Activated T-helper 17 cell treated with anti-CD3 and anti-CD28 coated beads, Interleukin-2, amount 50 U/mL, for 72 hours (primary cell): ENCODE results near the gene PSRC1. TPM values are rescaled to one million over a fixed set of nuclear protein-coding genes. Genes with fewer than 3 reads are reported as not detected.
"Not testable (repeated sequence)": the region's sequence is repeated elsewhere in the genome, so short reads cannot be mapped to it uniquely, and the experiment has no call there.

Experiments used
- ATAC-seq: fragments of 150-1000 bp; cut with Tn5 transposase; replicated peaks from 2 replicates; pipeline ENCODE4 v1.10.0; 2021; ENCODE audit warnings: mild to moderate bottlenecking, moderate library complexity
- H3K27ac Mint-ChIP-seq: one replicate; pipeline ENCODE4 v1.8.0; 2022; ENCODE audit warnings: mixed read lengths
- H3K27me3 Mint-ChIP-seq: one replicate; pipeline ENCODE4 v1.8.0; 2022; ENCODE audit warnings: mixed read lengths
- H3K36me3 Mint-ChIP-seq: one replicate; pipeline ENCODE4 v1.8.0; 2022; ENCODE audit warnings: low read depth, mild to moderate bottlenecking, mixed read lengths
- H3K4me1 Mint-ChIP-seq: one replicate; pipeline ENCODE4 v1.8.0; 2022; ENCODE audit warnings: mixed read lengths
- H3K4me3 Mint-ChIP-seq: one replicate; pipeline ENCODE4 v1.8.0; 2022; ENCODE audit warnings: mild to moderate bottlenecking, mixed read lengths
- H3K9me3 Mint-ChIP-seq: one replicate; pipeline ENCODE4 v1.8.0; 2022; ENCODE audit warnings: mixed read lengths
- total RNA-seq, 2 donors: library from RNA; stranded (reverse); gene quantifications; one replicate each; pipeline ENCODE4 v1.2.3, GENCODE V29; 2022

Gene PSRC1
- total RNA-seq, 2 donors from 2014 or later, result 17.5 to 20.3 TPM

GRCh38 chr1:109304226-109304920 lies 21.4 kb upstream of the PSRC1 start:
- no peak for ATAC-seq
- H3K4me3 Mint-ChIP-seq, result no peak overlapping the region
- peaks cover 11% of the 10 kb centered on the region for H3K27me3 Mint-ChIP-seq
- no peak overlapping the region for H3K27ac Mint-ChIP-seq
- no peaks in the 10 kb centered on the region for H3K9me3 Mint-ChIP-seq
- H3K36me3 Mint-ChIP-seq, result no peaks in the 10 kb centered on the region
- H3K4me1 Mint-ChIP-seq, result no peaks in the 10 kb centered on the region

GRCh38 chr1:109301874-109302273 lies 18.9 kb upstream of the PSRC1 start:
- Mint-ChIP-seq H3K4me3 (no peak overlapping the region), H3K27me3 (peaks cover 9% of the 10 kb centered on the region), H3K27ac (no peak overlapping the region), H3K4me1 (peaks cover 3% of the 10 kb centered on the region), H3K36me3 (no peaks in the 10 kb centered on the region), H3K9me3 (no peaks in the 10 kb centered on the region)
- ATAC-seq, result no peak

GRCh38 chr1:109300650-109301151 lies 17.8 kb upstream of the PSRC1 start:
- no peaks in the 10 kb centered on the region for H3K36me3 Mint-ChIP-seq
- ATAC-seq, result no peak
- H3K27me3 Mint-ChIP-seq, result peaks cover 9% of the 10 kb centered on the region
- no peaks in the 10 kb centered on the region for H3K9me3 Mint-ChIP-seq
- H3K4me3 Mint-ChIP-seq, result no peak overlapping the region
- no peak overlapping the region for H3K27ac Mint-ChIP-seq
- H3K4me1 Mint-ChIP-seq, result peaks cover 3% of the 10 kb centered on the region

DNA sequence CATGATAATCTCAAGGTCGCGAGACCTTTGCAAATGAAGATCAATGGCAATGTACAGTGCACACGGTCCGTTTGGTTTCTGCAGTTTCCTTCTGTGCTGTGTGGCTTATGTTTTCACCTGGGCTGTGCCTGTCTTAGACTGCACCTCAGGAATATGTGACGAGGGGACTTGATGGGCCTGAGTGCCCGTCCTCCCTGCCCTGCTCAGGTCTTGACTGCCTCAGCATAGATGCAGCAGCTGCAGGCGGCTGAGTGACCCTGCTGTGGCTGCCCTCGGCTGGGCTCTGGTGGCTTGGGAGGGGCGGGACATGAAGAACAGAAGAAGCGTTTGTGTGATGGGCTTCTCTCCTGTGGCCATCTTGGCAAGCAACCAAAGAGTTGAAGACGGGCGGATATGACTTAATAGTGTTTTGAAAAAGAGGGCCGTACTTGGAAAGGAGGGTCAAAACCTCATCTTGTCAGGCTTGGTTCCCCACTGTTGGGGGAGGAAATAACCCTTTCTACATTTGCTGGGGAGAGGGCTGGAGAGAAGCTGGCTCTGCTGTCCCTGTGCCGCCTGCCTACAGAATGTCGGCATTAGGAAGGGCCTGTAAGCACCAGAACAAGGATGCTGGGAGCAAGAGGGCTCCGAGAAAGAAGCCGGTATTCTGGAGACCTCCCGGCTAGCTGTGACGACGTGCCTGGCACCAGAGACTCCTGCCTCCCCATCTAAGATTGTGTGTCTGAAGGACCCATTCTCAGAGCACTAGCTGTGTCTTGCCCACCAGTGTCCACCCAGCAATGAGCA lies 16.8 kb upstream of the PSRC1 start:
- H3K27me3 Mint-ChIP-seq, result peaks cover 11% of the 10 kb centered on the region
- H3K4me1 Mint-ChIP-seq, result peaks cover 3% of the 10 kb centered on the region
- no peaks in the 10 kb centered on the region for H3K36me3 Mint-ChIP-seq
- no peaks in the 10 kb centered on the region for H3K9me3 Mint-ChIP-seq
- H3K4me3 Mint-ChIP-seq, result no peak overlapping the region
- ATAC-seq, result no peak
- H3K27ac Mint-ChIP-seq, result peak overlapping the region; percentile 16

GRCh38 chr1:109298666-109299557 lies 16.0 kb upstream of the PSRC1 start:
- no peaks in the 10 kb centered on the region for H3K36me3 Mint-ChIP-seq
- H3K27me3 Mint-ChIP-seq, result peaks cover 12% of the 10 kb centered on the region
- H3K9me3 Mint-ChIP-seq, result no peaks in the 10 kb centered on the region
- peak overlapping the region; percentile 16 for H3K27ac Mint-ChIP-seq
- ATAC-seq, result peak; percentile 76
- H3K4me3 Mint-ChIP-seq, result no peak overlapping the region
- H3K4me1 Mint-ChIP-seq, result peaks cover 3% of the 10 kb centered on the region

DNA sequence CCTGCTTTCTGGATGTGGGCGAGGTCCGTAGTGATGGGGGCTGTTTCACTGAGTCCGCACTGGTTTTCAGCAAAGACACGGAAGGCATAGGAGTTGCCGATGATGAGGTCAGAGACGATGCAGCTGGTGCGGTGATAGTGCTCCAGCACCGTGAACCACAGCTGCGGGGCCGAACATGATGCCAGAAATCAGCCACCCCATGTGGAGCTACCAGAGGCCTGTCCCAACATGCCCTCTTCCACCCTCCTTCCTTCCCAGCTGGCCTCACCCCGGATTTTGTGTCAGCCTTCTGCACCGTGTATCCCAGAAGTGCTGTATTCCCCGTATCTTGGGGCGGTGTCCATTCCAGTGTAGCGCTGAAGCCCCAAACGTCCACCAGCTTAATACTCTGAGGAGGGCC lies 13.8 kb upstream of the PSRC1 start:
- ATAC-seq, result no peak
- no peak overlapping the region for H3K27ac Mint-ChIP-seq
- H3K4me3 Mint-ChIP-seq, result no peak overlapping the region
- H3K4me1 Mint-ChIP-seq, result peaks cover 3% of the 10 kb centered on the region
- H3K27me3 Mint-ChIP-seq, result peaks cover 15% of the 10 kb centered on the region
- H3K9me3 Mint-ChIP-seq, result no peaks in the 10 kb centered on the region
- H3K36me3 Mint-ChIP-seq, result no peaks in the 10 kb centered on the region

- Mint-ChIP-seq H3K27me3 (peaks cover 15% of the 10 kb centered on the region), H3K36me3 (no peaks in the 10 kb centered on the region), H3K27ac (no peak overlapping the region), H3K4me1 (peaks cover 3% of the 10 kb centered on the region), H3K4me3 (no peak overlapping the region), H3K9me3 (no peaks in the 10 kb centered on the region)
- ATAC-seq, result no peak
Observed at GRCh38 chr1:109295712-109296415, 12.9 kb upstream of the PSRC1 start.

- Mint-ChIP-seq H3K9me3 (no peaks in the 10 kb centered on the region), H3K4me3 (no peak overlapping the region), H3K4me1 (peaks cover 3% of the 10 kb centered on the region), H3K27ac (no peak overlapping the region), H3K27me3 (peaks cover 12% of the 10 kb centered on the region), H3K36me3 (no peaks in the 10 kb centered on the region)
- no peak for ATAC-seq
Observed at GRCh38 chr1:109294481-109294880, 11.5 kb upstream of the PSRC1 start.

GRCh38 chr1:109293026-109293425 lies 10.1 kb upstream of the PSRC1 start:
- H3K36me3 Mint-ChIP-seq, result no peaks in the 10 kb centered on the region
- peaks cover 6% of the 10 kb centered on the region for H3K27me3 Mint-ChIP-seq
- no peak for ATAC-seq
- no peak overlapping the region for H3K27ac Mint-ChIP-seq
- H3K4me3 Mint-ChIP-seq, result no peak overlapping the region
- no peaks in the 10 kb centered on the region for H3K9me3 Mint-ChIP-seq
- H3K4me1 Mint-ChIP-seq, result no peaks in the 10 kb centered on the region

DNA sequence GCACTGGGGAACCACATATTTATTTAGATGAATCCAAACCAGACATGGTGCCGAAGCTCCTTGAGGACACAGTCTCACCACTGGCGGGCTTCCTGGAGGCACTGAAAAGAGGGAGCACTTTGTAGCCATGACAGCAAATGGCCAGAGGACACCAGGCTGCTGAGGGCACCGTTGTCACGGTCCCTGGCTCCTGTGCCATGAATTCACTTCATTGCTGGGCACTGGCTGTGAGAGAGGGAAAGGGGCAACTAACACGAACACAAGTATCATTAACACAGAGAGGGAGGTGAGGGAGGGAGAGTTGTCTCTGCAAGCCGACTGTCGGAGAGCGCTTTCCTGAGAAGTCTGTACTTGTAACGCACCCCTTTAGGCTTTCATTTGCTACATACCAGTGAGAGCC lies 9.4 kb upstream of the PSRC1 start:
- Mint-ChIP-seq H3K9me3 (no peaks in the 10 kb centered on the region), H3K4me1 (no peaks in the 10 kb centered on the region), H3K36me3 (no peaks in the 10 kb centered on the region), H3K4me3 (no peak overlapping the region), H3K27me3 (peaks cover 6% of the 10 kb centered on the region), H3K27ac (no peak overlapping the region)
- ATAC-seq, result no peak

GRCh38 chr1:109290998-109291397 lies 8.1 kb upstream of the PSRC1 start:
- ATAC-seq, result no peak
- Mint-ChIP-seq H3K27me3 (peaks cover 6% of the 10 kb centered on the region), H3K4me1 (no peaks in the 10 kb centered on the region), H3K27ac (no peak overlapping the region), H3K36me3 (no peaks in the 10 kb centered on the region), H3K9me3 (no peaks in the 10 kb centered on the region), H3K4me3 (no peak overlapping the region)

- no peak for ATAC-seq
- Mint-ChIP-seq H3K4me1 (no peaks in the 10 kb centered on the region), H3K27ac (no peak overlapping the region), H3K27me3 (peaks cover 6% of the 10 kb centered on the region), H3K36me3 (no peaks in the 10 kb centered on the region), H3K4me3 (no peak overlapping the region), H3K9me3 (no peaks in the 10 kb centered on the region)
Observed at GRCh38 chr1:109290137-109290536, 7.2 kb upstream of the PSRC1 start.

DNA sequence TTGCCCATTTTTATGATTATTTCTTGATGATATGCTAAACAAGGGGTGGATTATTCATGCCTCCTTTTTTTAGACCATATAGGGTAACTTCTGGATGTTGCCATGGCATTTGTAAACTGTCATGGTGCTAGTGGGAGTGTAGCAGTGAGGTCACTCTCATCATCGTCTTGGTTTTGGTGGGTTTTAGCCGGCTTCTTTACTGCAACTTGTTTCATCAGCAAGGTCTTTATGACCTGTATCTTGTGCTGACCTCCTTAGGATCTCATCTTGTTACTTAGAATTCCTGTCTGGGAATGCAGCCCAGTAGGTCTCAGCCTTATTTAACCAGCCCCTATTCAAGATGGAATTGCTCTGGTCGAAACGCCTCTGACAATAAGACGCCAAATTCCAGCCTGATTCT lies 3.8 kb upstream of the PSRC1 start:
- not testable (repeated sequence) for H3K27me3 Mint-ChIP-seq, H3K27ac Mint-ChIP-seq, H3K4me1 Mint-ChIP-seq, ATAC-seq, H3K4me3 Mint-ChIP-seq, H3K36me3 Mint-ChIP-seq, H3K9me3 Mint-ChIP-seq
